ENCODE measurements around the gene MPHOSPH10. TPM values are rescaled to one million over a fixed set of nuclear protein-coding genes. Genes with fewer than 3 reads are reported as not detected.

Gene MPHOSPH10
- total RNA-seq, 2 experiments from 2014 or later = 41.7 to 47.0 TPM

- Mint-ChIP-seq H3K27me3 (no peaks in the 10 kb centered on the region), H3K36me3 (ENCODE audit: low read depth) (peaks cover 8% of the 10 kb centered on the region), H3K27ac (no peak overlapping the region), H3K9me3 (peaks cover 1% of the 10 kb centered on the region), H3K4me3 (no peak overlapping the region), H3K4me1 (ENCODE audit: low read depth) (peaks cover 3% of the 10 kb centered on the region)
- TF ChIP-seq CTCF (IDR thresholded peaks at IDR 0.05) = no peak
- DNase-seq (no peak), ATAC-seq (no peak)
- ChIA-PET CTCF (interaction anchor here (1.4 kb wide), 1 partner anchor 37 kb away, joined by 3 read pairs; no protein-coding TSS in a partner anchor), POLR2A (no interaction called here)
- intact Hi-C loops (cut with micrococcal nuclease) = no loop called here
Observed at GRCh38 chr2:71108091-71108490, 22.3 kb upstream of the MPHOSPH10 start.

GRCh38 chr2:71113843-71114242 is 16.6 kb upstream of the MPHOSPH10 start:
- no peaks in the 10 kb centered on the region for H3K9me3 Mint-ChIP-seq
- intact Hi-C loops (cut with micrococcal nuclease) = no loop called here
- H3K36me3 Mint-ChIP-seq (ENCODE audit: low read depth) = peaks cover 17% of the 10 kb centered on the region
- H3K27me3 Mint-ChIP-seq = no peaks in the 10 kb centered on the region
- no peak for TF ChIP-seq CTCF (IDR thresholded peaks at IDR 0.05)
- ChIA-PET POLR2A (no interaction called here), CTCF (interaction anchor here (1.2 to 1.7 kb wide), 2 partner anchors 13 to 44 kb away, joined by 3 to 5 read pairs; no protein-coding TSS in a partner anchor)
- ATAC-seq (no peak), DNase-seq (no peak)
- peaks cover 3% of the 10 kb centered on the region for H3K4me1 Mint-ChIP-seq (ENCODE audit: low read depth)
- H3K27ac Mint-ChIP-seq = no peak overlapping the region
- H3K4me3 Mint-ChIP-seq = no peak overlapping the region

- intact Hi-C loops (cut with micrococcal nuclease) = no loop called here
- peaks cover 17% of the 10 kb centered on the region for H3K36me3 Mint-ChIP-seq (ENCODE audit: low read depth)
- TF ChIP-seq CTCF (IDR thresholded peaks at IDR 0.05) = no peak
- H3K27me3 Mint-ChIP-seq = no peaks in the 10 kb centered on the region
- ATAC-seq (no peak), DNase-seq (no peak)
- no peak overlapping the region for H3K4me3 Mint-ChIP-seq
- ChIA-PET CTCF (interaction anchor here (0.8 to 0.9 kb wide), 2 partner anchors 10 to 16 kb away, joined by 4 read pairs; no protein-coding TSS in a partner anchor), POLR2A (no interaction called here)
- H3K9me3 Mint-ChIP-seq = no peaks in the 10 kb centered on the region
- H3K27ac Mint-ChIP-seq = no peak overlapping the region
- no peaks in the 10 kb centered on the region for H3K4me1 Mint-ChIP-seq (ENCODE audit: low read depth)
Observed at GRCh38 chr2:71117063-71117462, 13.4 kb upstream of the MPHOSPH10 start.

- no peak overlapping the region for H3K4me3 Mint-ChIP-seq
- H3K9me3 Mint-ChIP-seq = no peaks in the 10 kb centered on the region
- no peak for TF ChIP-seq CTCF (IDR thresholded peaks at IDR 0.05)
- H3K27me3 Mint-ChIP-seq = no peaks in the 10 kb centered on the region
- no peak for ATAC-seq
- intact Hi-C loops (cut with micrococcal nuclease) = no loop called here
- POLR2A ChIA-PET = interaction anchor here (1.3 to 2.5 kb wide), 3 partner anchors 9 to 11 kb away, joined by 3 to 9 read pairs (median 5); partner anchors contain the start of genes MCEE and MPHOSPH10
- H3K27ac Mint-ChIP-seq = no peak overlapping the region
- no peak for DNase-seq
- CTCF ChIA-PET = interaction anchor here (0.5 to 3.6 kb wide), 3 partner anchors 20 to 35 kb away, joined by 3 to 21 read pairs (median 3); no protein-coding TSS in a partner anchor
- peaks cover 1% of the 10 kb centered on the region for H3K4me1 Mint-ChIP-seq (ENCODE audit: low read depth)
- peaks cover 18% of the 10 kb centered on the region for H3K36me3 Mint-ChIP-seq (ENCODE audit: low read depth)
Observed at GRCh38 chr2:71120195-71120594, 10.2 kb upstream of the MPHOSPH10 start.

GRCh38 chr2:71121479-71121878 is 9.0 kb upstream of the MPHOSPH10 start:
- Mint-ChIP-seq H3K4me1 (ENCODE audit: low read depth) (peaks cover 4% of the 10 kb centered on the region), H3K36me3 (ENCODE audit: low read depth) (peaks cover 20% of the 10 kb centered on the region), H3K27me3 (no peaks in the 10 kb centered on the region), H3K9me3 (no peaks in the 10 kb centered on the region), H3K4me3 (no peak overlapping the region), H3K27ac (no peak overlapping the region)
- DNase-seq (no peak), ATAC-seq (no peak)
- no peak for TF ChIP-seq CTCF (IDR thresholded peaks at IDR 0.05)
- CTCF ChIA-PET = interaction anchor here (1.4 to 3.6 kb wide), 2 partner anchors 9 to 21 kb away, joined by 6 to 21 read pairs; partner anchors contain the start of genes MCEE and MPHOSPH10
- POLR2A ChIA-PET = interaction anchor here (2.5 kb wide), 1 partner anchor 9 kb away, joined by 9 read pairs; the partner anchor contains the start of gene MPHOSPH10
- intact Hi-C loops (cut with micrococcal nuclease) = no loop called here
